GM10266 (cell line): Measurements from ENCODE around the gene MMP13.

ENCODE experiments used
- DNase-seq: peaks from one replicate; pipeline ENCODE4 v3.0.0; 2012; ENCODE audit errors: extremely low spot score
- CTCF ChIP-seq: IDR thresholded peaks from 2 replicates; pipeline ENCODE4 v1.5.1; 2012; ENCODE audit warnings: mild to moderate bottlenecking, low read depth; ENCODE audit not compliant: control insufficient read depth, insufficient read depth; ENCODE audit errors: missing control alignments

The MMP13 gene

GRCh38 chr11:102934735-102935134, 20.8 kb downstream of the MMP13 start:
- no peak for DNase-seq
- no peak for TF ChIP-seq CTCF

GRCh38 chr11:102933627-102934026, 21.9 kb downstream of the MMP13 start:
- no peak for TF ChIP-seq CTCF
- no peak for DNase-seq

- no peak for TF ChIP-seq CTCF
- no peak for DNase-seq
Observed at GRCh38 chr11:102932678-102933077, 22.9 kb downstream of the MMP13 start.

- TF ChIP-seq CTCF: no peak
- DNase-seq: no peak
Observed at GRCh38 chr11:102930451-102930850, 25.1 kb downstream of the MMP13 start.

- no peak for TF ChIP-seq CTCF
- DNase-seq: no peak
Observed at GRCh38 chr11:102929972-102930371, 25.6 kb downstream of the MMP13 start.

- no peak for TF ChIP-seq CTCF
- DNase-seq: no peak
Observed at GRCh38 chr11:102929166-102929565, 26.4 kb downstream of the MMP13 start.

- DNase-seq: no peak
- TF ChIP-seq CTCF: no peak
Observed at GRCh38 chr11:102928247-102928646, 27.3 kb downstream of the MMP13 start.

- no peak for DNase-seq
- TF ChIP-seq CTCF: no peak
Observed at GRCh38 chr11:102927624-102927990, 27.9 kb downstream of the MMP13 start.
